Stimulated activated naive CD8-positive, alpha-beta T cell treated with anti-CD3 and anti-CD28 coated beads, Interleukin-15, Interleukin-2, amounts not matched to agents 100 U/mL and 50 U/mL, for 24 hours (primary cell): ENCODE data around the gene MAPK9.
A peak's percentile ranks its signal among the peaks of the same experiment; 100 is the strongest.

Source experiments
- ATAC-seq: fragments of 150-1000 bp; cut with Tn5 transposase; one replicate; pipeline ENCODE4 v1.10.0; 2021
- DNase-seq: peaks from one replicate; pipeline ENCODE4 v3.0.0; 2021

MAPK9 gene

GRCh38 chr5:180291943-180292831 lies at the start of gene MAPK9:
TSS of gene MAPK9 (minus strand) at chr5:180292083. CDS start at chr5:180280561, 11,522 bp downstream.
- ATAC-seq (peak; percentile 84), DNase-seq (peak; percentile 89)

- ATAC-seq (no peak), DNase-seq (no peak)
Observed at GRCh38 chr5:180341595-180341994, 49.7 kb upstream of the MAPK9 start.

- ATAC-seq: no peak
- no peak for DNase-seq
Observed at GRCh38 chr5:180340856-180341255, 49.0 kb upstream of the MAPK9 start.

- ATAC-seq (no peak), DNase-seq (no peak)
Observed at GRCh38 chr5:180339583-180340183, 47.8 kb upstream of the MAPK9 start.

DNA sequence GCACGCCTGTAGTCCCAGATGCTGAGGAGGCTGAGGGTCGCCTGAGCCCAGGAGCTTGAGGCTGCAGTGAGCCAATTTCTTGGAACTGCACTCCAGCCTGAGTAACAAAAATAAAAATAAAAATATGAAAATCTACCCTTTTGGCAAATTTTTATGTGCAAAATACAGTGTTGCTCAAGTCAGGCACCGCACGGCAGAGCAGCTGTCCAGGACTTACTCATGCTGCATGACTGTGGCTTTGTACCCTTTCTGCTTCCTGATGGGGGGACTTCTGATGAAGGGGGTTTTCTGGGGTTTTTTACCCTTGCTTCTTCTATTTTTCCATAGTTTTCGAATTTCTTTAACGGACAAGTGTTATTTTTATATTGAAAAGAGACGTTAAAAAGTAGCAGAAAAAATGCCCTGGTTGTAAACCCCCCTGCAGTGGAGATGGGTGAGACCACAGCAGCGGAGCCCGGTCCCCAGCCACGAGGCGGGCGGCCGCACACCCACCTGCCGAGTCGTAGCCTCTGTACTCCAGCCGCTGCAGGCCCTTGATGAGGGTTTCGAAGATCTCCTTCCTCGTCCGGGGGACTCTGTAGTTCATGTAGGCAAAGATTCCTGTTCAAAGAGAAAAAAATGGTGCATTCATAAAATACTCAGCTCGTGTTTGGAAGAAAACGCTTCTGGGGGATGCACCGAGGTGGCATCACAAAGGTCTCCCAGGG lies 46.3 kb upstream of the MAPK9 start:
- no peak for ATAC-seq

GRCh38 chr5:180336234-180337020 lies 44.5 kb upstream of the MAPK9 start:
- DNase-seq (no peak), ATAC-seq (no peak)

More for the DNA sequence above, 46.3 kb upstream of the MAPK9 start:
- no peak for DNase-seq

DNA sequence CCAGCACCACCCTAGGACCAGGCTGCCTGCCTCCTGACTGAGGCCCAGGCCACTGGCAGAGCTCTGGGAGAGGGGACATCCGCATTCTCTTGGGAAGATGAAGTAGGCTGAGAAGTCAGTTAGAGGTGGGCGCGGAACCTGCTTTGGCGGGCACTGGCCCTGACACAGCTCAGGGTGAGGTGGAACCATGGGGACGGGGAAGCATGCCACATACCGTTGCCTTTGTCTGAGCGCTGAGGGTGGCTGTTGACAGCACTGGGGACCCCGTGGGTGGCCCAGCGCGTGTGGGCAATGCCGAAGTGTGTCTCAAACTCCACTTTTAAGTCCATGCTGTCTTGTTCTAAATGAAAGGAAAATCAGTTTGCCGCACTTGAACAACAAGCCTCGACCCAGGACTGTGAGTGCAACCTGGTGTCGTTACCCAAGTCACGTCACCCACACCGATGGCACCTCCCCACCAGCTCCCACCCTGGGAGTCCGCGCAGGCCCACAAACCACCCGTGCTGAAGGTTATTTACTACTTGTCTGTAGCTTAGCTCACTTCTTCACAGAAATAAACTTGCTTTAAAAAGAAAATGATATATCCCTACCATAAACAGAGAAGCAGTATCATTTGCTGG lies 43.8 kb upstream of the MAPK9 start:
- ATAC-seq: no peak

GRCh38 chr5:180334751-180335613 lies 43.1 kb upstream of the MAPK9 start:
- DNase-seq: no peak
- no peak for ATAC-seq

More for the DNA sequence above, 43.8 kb upstream of the MAPK9 start:
- no peak for DNase-seq

DNA sequence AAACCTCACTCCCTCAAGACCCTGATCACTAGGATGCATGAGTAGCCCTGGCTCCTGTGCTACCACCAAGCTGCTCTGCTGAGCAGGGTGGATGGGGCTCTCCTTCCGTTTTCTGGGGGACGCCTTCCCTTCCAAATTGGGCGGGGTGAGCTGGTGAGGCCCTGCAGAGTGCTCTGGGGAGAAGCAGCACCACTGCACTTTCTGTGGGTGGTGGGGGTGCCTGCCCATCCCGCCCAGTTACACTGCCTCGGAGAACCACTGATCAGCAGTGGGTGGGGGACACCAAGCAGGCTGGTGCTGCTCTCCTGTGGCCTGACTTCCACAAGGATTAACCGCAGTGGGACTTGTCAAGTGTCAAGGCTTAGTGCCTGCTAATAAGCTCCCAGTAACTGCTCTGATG lies 42.3 kb upstream of the MAPK9 start:
- no peak for ATAC-seq
- DNase-seq: no peak

DNA sequence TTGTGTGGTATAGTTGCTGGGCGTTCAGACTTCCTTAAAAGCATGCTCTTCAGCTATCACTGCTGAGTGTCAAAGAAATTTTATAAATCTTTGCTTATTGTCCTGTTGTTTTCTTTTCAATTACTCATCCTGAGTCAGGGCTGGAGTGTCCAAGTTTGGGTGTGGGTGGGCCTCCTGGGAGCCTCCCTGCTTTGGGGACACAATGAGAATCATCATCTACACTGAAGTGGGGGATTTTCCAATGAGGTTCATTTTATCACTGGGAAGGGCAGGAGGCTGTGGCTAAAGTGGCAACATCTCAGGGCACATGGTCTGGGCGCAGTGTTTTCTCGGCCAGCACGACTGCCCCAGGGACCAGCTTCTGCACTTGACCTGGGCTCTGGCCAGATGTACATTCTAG lies 41.8 kb upstream of the MAPK9 start:
- ATAC-seq (no peak), DNase-seq (no peak)

- DNase-seq (no peak), ATAC-seq (no peak)
Observed at GRCh38 chr5:180332861-180333260, 41.0 kb upstream of the MAPK9 start.

DNA sequence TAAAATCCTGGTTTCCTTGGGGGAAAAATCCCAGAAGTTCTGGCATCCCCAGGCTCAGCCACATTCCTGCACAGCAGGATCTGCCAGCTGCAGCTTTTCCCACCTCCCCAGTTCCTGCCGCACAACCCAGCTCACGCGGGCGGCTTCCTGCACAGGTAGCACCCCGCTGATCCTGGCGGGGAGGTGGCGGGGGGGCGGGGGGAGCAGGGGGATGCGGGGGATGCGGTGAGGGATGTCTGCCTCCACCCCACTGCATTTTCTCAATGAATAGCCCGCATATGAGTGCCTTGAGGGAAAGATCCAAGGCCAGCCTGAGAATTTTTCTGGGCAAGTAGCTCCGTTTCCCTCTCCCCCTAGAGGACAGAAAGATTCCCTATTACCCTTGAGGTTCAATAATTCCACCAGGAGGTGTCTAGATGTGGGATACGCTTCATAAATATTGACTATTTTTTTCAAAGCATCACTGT lies 40.2 kb upstream of the MAPK9 start:
- no peak for DNase-seq
- ATAC-seq: no peak

DNA sequence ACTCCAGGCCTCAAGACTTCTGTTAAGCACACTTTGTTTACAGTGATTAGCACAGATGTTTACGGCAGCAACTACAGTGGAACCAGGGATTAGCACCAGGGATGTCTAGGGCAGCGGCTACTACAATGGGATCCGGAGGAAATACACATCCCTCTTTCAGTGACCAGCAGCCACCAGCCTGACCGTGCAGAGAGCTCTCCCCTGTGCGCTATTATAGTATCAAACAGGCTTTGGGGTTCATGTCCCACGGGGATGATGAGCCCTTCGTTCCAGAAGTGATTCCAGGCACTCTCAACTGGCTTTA lies 39.7 kb upstream of the MAPK9 start:
- DNase-seq: no peak

DNA sequence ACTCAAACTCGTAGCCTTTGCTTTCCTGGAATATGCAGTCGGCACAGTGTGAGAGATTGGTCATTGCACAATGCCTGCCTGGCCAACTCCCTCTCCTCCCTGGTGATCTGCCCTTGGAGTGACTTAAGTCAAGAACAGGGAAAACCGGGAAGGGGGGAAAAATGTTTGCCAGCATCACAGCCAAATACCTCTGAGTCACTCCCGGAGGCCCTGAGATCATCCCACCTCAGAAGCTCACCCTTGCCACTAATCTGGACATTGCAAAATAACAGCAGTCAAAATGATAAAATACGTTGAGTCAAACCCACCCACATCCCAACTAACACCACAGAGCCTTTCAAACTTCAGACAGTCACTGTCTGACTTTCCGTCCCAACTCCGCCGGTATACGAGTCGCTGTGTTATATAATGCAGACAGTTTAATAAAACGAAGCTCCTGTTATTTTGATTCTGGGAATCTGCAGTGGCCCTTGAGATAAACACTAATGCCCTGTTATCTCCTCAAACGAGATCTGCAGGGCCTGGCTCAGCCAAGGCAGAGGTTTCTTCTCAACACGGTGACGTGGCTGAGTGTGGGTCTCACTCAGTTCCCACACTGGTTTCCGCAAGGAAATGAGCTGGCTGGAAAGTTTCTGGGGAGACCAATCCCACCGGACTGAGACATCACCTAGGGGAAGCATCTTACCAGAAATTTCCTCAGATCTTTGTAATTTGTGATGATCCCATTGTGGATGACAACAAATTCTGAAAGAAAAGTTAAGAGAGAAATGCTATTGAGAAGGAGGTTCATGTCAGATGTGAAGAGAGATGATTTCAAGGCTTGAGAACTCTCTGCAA lies 39.1 kb upstream of the MAPK9 start:
- ATAC-seq (no peak), DNase-seq (no peak)

More for the DNA sequence above, 39.7 kb upstream of the MAPK9 start:
- ATAC-seq: no peak

GRCh38 chr5:180330270-180330648 lies 38.4 kb upstream of the MAPK9 start:
- DNase-seq (no peak), ATAC-seq (peak; percentile 13)

- no peak for ATAC-seq
- DNase-seq: no peak
Observed at GRCh38 chr5:180329606-180330269, 37.9 kb upstream of the MAPK9 start.

DNA sequence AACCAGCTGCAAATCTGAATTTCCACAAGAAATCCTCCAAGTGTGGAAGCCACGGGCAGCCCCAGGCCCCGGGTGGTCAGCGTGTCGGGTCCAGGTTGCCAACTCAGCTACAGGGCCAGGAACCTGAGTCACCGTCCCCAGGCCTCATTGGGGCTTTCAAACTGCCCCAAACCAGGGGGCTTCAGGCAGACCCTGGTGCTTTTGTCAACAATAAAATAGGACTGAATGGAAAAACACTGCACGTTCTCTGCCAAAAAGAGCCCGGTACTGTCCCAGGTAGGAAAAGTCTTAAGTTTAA lies 37.2 kb upstream of the MAPK9 start:
- ATAC-seq: no peak
- no peak for DNase-seq

- ATAC-seq (peak; percentile 85), DNase-seq (peak; percentile 87)
Observed at GRCh38 chr5:180328296-180329137, 36.6 kb upstream of the MAPK9 start.
